ENCODE data around the gene C1orf159.

C1orf159 gene

DNA sequence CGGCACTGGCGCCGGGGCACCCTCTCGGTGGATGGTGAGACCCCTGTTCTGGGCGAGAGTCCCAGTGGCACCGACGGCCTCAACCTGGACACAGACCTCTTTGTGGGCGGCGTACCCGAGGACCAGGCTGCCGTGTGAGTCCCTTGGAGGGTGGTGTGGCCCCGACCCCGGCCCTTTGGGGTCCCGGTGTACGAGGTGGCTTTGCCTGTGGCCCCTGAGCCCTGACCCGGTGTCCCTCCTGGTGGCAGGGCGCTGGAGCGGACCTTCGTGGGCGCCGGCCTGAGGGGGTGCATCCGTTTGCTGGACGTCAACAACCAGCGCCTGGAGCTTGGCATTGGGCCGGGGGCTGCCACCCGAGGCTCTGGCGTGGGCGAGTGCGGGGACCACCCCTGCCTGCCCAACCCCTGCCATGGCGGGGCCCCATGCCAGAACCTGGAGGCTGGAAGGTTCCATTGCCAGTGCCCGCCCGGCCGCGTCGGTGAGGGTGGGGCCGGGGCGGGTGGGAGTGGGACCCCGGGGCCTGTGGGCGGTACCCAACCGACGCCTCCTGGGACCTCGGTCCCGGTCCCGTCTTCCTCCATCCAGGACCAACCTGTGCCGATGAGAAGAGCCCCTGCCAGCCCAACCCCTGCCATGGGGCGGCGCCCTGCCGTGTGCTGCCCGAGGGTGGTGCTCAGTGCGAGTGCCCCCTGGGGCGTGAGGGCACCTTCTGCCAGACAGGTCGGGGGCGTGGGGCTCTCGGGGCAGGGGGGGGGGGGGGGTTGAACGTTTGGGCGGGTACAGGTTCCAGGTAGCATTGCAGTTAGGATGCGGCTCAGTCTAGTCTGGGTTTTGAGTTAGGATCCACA lies 66.3 kb downstream of the C1orf159 start:
- DNase-seq: no peak

DNA sequence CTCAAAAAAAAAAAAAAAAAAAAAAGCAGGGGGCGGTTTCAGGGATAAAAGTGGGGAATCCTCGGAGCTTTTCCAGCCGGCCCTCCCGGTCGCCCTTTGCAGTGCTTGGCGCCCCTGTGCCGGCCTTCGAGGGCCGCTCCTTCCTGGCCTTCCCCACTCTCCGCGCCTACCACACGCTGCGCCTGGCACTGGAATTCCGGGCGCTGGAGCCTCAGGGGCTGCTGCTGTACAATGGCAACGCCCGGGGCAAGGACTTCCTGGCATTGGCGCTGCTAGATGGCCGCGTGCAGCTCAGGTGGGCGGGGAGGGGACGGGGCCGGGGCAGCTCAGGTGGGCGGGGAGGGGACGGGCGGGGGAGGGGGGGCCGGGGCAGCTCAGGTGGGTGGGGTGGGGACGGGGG lies 67.1 kb downstream of the C1orf159 start:
- no peak for DNase-seq

DNA sequence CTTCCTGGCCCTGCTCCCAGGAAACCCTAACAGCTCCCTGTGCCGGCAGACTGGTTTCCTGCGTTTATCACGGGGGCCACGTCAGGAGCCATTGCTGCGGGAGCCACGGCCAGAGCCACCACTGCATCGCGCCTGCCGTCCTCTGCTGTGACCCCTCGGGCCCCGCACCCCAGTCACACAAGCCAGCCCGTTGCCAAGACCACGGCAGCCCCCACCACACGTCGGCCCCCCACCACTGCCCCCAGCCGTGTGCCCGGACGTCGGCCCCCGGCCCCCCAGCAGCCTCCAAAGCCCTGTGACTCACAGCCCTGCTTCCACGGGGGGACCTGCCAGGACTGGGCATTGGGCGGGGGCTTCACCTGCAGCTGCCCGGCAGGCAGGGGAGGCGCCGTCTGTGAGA lies 67.9 kb downstream of the C1orf159 start:
- DNase-seq: no peak

DNA sequence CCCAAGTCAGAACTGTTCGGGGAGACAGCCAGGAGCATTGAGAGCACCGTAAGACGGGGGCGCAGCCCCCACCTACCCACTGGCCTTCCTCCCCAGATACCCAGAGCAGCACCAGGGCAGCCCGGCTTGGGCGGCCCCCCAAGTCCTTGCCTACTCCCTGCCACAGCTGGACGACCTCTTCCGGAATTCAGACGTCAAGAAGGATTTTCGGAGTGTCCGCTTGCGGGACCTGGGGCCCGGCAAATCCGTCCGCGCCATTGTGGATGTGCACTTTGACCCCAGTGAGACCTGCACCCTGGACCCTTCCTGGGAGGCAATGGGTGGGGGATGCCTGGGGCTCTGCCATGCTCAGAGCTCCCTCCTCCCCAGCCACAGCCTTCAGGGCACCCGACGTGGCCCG lies 68.5 kb downstream of the C1orf159 start:
- no peak for DNase-seq

DNA sequence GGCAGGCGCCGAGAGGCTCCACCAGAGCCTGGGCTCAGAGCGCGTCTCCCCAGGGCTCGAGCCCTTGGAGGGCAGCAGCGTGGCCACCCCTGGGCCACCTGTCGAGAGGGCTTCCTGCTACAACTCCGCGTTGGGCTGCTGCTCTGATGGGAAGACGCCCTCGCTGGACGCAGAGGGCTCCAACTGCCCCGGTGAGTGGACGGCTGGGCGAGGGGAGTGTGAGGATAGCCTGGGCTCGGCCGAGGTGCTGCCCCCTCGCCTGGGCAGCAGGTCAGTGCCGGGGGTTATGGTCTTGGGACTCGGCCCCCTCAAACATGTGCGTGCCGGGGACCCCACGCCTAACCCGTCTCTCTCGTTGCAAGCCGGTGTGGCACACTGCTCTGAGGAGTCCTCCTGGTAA lies 69.1 kb downstream of the C1orf159 start:
- DNase-seq: no peak

DNA sequence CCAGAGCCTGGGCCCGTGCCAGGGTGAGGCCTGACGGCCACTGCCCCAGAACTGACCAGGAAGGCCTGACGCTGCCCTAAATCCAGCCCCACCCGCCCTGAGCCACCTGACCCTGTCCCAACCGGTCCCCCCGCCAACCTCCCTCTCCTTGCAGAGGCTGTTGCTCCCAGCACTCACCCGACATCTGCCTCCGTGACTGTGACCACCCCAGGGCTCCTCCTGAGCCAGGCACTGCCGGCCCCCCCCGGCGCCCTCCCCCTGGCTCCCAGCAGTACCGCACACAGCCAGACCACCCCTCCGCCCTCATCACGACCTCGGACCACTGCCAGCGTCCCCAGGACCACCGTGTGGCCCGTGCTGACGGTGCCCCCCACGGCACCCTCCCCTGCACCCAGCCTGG lies 69.6 kb downstream of the C1orf159 start:
- no peak for DNase-seq

DNA sequence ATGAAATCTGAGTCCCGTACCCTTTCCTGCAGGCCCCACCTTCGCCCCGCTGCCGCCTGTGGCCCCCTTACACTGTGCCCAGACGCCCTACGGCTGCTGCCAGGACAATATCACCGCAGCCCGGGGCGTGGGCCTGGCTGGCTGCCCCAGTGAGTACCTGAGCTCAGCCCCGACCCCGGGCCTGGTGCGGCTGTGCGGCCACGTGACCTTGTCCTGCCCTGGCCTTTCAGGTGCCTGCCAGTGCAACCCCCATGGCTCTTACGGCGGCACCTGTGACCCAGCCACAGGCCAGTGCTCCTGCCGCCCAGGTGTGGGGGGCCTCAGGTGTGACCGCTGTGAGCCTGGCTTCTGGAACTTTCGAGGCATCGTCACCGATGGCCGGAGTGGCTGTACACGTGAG lies 70.8 kb downstream of the C1orf159 start:
- DNase-seq: no peak

DNA sequence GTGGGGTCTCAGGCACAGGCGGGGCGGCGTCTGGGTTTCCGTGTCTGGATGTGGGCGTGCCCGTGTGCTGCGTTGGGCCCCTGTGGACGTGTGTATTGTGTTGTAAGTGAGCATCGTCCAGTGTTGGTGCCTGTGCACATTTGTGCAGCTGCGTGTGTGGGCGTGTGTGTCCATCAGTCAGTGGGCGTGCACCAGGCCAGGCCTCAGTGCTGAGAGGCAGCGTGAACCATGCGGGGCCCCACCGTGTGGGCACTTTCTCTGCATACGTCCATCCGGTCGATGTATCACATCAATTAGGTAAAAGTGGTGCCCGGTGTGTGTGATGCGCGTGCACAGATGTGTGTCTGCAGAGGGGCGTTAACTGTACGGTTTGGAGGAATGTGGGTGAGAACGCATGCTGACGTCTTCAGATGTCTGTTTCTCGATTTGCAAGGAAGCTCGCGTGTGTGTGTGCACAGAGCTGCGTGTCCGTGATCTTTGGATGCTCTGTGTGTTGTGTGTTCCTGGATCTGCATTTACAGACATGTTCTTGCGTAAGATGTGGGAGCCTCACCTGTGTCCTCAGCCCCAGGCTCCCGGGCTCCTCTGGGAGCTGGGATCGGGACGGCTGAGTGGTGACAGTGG lies 71.3 kb downstream of the C1orf159 start:
- no peak for DNase-seq

DNA sequence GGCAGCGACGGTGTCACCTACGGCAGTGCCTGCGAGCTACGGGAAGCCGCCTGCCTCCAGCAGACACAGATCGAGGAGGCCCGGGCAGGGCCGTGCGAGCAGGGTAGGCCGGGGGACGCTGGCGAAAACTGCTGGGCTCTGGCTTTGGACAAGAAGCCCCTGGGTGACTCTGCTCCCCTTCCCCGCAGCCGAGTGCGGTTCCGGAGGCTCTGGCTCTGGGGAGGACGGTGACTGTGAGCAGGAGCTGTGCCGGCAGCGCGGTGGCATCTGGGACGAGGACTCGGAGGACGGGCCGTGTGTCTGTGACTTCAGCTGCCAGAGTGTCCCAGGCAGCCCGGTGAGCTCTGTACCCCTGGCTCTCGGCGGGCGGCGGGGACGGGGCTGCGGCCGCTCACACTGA lies 72.0 kb downstream of the C1orf159 start:
- DNase-seq: no peak

DNA sequence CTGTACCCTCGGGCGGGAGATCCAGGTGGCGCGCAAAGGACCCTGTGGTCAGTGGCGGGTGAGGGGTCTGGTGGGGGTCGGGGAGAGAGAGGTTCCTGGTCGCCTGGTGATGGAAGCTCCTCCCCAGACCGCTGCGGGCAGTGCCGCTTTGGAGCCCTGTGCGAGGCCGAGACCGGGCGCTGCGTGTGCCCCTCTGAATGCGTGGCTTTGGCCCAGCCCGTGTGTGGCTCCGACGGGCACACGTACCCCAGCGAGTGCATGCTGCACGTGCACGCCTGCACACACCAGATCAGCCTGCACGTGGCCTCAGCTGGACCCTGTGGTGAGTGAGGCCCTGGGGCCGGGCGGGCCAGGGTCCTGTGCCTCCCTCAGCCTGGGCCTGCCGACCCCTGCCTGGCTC lies 72.5 kb downstream of the C1orf159 start:
- DNase-seq: no peak

DNA sequence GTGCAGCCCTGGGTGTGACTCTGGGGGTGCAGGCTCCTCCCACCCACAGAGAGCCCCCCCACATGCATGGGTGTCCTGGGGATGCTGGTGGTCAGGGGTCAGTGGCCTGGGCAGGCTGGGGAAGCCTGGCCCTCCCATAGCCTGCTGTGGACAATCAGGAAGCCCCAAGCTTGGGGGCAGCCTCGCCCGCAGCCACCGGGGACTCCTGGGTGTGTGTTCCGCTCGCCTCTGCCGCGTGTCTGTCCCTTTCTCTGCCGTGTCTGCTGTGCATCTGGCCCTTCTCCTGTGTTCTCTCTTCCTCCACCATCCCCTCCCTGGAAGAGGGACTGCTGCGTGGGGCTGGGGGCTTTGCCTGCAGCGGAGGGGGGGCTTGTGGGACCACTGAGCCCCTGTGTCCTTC lies 73.1 kb downstream of the C1orf159 start:
- DNase-seq: no peak

DNA sequence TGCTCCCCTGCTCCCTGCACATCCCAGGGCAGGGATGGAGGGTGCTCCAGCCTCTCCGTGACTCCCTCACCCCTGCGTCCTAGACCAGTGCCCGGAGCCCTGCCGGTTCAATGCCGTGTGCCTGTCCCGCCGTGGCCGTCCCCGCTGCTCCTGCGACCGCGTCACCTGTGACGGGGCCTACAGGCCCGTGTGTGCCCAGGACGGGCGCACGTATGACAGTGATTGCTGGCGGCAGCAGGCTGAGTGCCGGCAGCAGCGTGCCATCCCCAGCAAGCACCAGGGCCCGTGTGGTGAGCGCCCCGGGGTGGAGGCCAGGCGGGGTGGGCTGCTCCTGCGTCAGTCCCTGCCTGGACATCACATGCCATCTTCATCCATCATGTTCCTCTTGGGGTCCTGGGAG lies 74.0 kb downstream of the C1orf159 start:
- no peak for DNase-seq

DNA sequence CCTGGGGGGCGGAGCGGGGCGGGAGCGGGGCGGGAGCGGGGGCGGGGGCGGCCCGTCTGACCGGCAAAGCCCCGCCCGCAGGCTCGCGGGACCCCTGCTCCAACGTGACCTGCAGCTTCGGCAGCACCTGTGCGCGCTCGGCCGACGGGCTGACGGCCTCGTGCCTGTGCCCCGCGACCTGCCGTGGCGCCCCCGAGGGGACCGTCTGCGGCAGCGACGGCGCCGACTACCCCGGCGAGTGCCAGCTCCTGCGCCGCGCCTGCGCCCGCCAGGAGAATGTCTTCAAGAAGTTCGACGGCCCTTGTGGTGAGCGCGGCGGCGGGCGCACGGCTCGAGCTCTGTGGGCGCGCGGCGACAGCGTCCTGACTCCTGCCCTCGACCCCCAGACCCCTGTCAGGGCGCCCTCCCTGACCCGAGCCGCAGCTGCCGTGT lies 74.8 kb downstream of the C1orf159 start:
- no peak for DNase-seq

DNA sequence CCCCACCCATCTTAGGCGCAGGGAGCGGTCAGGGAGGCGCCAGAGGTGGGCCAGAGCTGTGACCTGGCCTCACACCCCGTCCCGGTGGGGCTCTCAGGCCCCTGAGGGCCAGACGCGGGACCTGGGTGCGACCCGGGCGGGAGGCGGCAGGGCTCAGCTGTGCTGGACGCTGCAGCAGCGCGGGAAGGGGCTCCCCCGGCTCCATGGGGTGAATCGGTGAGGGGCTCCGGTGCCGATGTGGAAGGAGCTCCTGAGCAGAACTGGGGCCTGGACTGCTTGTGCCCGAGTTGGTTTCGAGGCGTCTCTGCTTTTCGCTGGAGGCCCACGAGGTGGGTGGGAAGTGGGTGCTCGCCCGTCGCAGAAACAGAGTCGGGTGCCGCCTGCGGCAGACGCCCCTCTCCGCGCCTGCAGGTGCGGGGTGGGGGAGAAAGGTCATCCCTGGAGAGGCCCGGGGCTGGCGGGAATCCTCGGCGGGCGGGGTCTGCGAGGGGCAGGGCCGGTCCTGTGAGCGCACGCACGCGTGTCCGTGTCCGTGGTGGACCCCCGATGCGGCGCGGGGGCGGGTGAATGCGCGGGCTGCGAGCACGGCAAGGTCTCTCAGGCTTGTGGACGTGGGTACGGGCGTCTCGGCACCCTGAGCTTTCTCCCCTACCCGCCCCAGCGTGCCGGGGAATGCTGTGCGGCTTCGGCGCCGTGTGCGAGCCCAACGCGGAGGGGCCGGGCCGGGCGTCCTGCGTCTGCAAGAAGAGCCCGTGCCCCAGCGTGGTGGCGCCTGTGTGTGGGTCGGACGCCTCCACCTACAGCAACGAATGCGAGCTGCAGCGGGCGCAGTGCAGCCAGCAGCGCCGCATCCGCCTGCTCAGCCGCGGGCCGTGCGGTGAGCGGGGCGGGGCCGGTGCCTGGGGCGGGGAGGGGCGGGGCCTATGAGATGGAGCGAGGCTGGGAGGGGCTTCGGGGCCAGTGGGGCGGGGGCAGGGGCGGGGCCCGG lies 75.6 kb downstream of the C1orf159 start:
- DNase-seq: no peak

DNA sequence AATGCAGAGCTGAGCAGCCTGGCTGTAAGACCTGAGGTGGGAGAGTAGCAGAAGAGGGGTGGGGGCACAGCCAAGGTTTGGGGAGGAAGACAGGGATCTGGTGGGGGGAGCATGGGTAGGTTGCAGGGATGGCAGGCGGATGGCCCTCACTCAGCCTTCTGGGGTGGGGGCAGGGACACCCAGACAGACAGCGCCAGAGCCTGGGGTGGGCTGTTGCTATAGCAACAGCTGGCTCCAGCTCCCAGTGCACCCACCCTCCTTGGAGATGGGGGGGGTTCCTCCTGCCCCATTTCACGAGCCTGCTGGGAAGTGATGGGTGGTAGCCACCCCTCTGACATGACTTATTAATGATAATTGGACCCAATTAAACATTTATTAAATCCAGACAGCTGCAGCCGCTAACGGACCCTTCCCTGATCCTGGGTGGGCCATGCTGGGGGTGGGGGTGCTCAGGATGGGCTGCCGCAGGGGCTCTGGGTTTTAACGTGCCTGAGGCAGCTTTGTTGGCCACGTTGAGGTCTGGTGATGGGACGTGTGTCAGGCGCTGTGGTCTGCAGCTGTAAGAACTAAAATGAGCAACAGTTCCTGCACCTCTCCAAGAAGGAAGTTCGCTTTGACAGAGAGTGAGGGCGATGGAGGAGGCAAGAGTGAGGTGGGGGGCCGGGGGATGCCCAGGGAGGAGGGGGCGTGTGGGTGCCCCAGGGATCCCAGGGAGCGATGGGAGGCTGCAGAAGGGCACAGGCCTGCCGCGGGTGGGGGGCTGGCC lies 76.6 kb downstream of the C1orf159 start:
- no peak for DNase-seq

DNA sequence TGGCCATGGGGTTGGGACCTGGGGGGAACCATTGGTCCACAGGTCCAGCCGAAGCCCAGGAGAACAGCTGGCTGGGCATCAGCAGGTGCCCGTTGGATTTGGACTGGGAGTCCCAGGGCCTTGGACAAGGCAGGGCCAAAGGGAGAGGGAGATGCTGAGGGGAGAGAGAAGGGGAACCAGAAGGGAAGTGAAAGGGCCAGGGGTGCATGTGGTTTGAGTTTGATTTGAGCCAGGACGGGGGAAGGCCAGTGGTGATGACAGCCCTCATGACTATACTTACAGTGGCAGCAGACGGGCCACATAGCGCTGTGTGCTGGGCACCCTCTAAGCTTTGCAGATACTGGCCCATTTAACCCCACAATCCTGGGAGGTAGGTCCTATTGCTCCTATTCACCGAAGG lies 77.2 kb downstream of the C1orf159 start:
- no peak for DNase-seq

DNA sequence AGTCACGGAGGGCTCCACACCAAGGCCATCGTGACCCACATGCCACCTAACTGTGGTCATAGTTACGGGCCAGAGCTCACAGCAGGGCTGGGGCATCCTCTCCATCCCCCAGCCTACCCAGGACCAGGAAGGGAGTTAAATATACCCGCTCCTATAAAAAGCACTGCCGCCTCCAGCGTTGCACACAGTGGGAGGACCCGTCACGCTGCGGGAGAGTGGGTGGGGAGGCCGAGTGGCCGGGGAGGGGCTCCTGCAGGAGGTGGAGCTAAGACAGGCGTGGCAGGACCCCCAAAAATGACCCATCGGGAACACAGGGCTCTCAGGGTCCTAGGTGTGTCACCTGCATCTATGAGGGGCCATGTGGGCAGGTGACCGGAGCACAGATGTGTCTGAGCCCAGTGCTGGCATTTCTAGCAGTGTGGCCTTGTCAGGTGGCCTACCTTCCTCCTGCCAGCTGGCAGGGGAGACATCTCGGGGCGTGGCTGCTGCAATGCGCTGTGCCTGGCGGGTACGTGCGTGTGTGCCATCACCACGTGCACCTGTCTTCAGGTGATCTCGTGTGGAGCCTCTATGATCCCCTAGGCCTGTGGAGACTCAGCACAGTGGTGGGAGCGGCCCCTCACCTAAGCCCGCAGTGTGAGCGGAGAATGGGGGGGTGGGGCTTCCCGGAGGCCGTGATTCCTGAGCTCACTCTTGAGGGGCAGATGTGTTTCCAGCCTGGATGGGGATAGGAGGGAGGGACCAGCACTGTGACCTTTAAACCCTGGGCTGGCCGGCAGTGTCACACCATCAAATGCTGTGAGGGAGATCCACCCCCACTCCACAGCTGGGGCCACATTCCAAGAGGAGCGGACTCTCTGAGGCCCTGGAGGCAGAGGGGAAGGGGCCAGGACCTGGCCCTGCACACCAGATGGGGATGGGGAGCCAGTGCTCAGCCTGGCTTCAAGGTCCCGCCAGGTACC lies 78.2 kb downstream of the C1orf159 start:
- no peak for DNase-seq

DNA sequence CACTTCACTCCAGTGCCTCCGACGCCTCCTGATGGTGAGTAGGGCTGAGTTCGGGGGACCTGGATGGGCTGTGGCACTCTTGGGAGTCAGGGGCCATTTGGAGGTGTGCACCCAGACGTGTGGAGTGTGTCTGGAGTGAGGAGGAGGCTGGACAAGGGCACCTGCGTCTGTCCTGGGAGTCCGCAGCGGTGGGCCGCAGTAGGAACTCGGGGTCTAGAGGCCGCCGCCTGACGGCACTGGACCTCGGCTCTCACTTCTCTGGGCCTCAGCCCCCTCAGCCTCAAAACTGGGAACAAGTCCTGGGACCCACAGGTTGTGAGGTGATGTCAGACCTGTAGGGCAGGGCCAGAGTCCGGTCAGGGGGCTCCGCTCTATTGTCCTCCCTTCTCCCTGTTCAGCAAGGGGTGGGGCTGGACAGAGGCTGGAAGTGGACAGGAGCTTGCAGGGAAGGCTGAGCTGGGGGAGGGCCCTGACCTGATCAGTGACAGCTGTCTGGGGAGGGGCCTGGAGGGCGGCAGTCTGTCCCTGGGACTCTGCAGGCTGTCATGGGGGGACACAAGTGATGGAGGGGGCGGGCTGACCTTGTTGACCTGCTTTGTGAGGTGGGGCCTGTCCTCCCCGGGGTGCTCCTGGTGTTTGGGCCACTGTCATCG lies 80.5 kb downstream of the C1orf159 start:
- DNase-seq: no peak

DNA sequence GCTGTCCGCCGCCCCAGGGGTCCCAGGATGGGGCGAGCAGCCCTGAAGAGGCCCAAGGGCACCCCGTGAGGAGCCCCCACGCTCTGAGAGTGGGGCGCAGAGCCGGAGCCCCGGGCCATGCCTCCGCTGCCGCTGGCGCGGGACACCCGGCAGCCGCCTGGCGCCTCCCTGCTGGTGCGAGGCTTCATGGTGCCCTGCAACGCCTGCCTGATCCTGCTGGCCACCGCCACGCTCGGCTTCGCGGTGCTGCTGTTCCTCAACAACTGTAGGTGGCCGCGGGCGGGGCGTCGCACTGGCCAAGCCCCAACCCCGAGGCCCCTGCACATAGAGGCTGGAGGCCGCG lies 81.5 kb downstream of the C1orf159 start:
- no peak for DNase-seq

DNA sequence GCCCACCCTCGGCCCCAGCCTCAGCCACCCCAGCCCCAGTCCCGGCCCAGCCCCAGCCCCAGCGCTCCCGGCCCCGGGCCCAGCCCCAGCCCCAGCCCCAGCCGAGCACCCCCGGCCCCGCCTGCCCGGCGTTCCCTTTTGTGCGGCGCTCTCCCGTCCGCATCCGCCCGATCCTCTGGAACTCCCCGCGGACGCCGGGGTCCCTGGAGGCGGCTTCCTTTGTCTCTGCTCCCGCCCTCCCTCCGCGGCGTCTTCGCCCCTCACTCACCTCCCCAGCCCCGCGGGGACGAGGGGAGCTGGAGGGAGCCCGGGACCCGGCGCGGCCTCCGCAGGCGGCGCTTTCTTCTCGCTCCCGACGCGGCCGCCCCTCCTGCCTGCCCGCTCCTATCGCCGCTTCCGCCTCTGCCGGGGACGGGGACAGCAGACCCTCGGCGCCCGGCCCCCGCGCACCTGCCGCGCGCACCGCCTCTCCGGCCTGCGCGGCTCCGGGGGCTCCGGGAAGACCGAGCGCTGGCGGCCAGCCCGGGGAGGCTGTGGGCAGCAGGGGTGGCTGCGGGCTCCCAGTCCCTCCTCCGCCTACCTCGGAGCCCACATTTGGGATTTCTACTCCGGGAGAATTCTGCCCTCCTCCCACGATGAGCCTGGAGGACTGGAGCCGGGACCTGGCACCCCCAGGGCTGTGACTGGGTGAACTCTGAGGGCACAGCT lies 82.0 kb downstream of the C1orf159 start:
- no peak for DNase-seq

Data from DMS 273 treated with DMSO at 0.1 percent for 48 hours (cell line).